ENCODE measurements around the gene CSTA.

GRCh38 chr3:122307094-122307687 lies 17.9 kb upstream of the CSTA start:
- TF ChIP-seq CTCF (IDR thresholded peaks at IDR 0.05) (no peak), POLR2A (IDR thresholded peaks at IDR 0.05) (no peak)
